Ovary (tissue), 3 donors: ENCODE data around the gene FKBP15.

Experiments used
- POLR2A ChIP-seq: fragments of 450-650 bp; IDR thresholded peaks from one replicate; pipeline ENCODE4 v1.6.1; 2017; ENCODE audit warnings: antibody characterized with exemption, mild to moderate bottlenecking, moderate library complexity
- TF ChIP-seq, protein P1 (sequence below), 3 donors: fragments of 450-650 bp in 2 of 3; fragments of 200-600 bp in 1 of 3; IDR thresholded peaks; one replicate each; pipeline versions ENCODE4 v1.5.1 to v1.8.0; 2016 to 2022; ENCODE audit warnings: antibody characterized with exemption in 3 of 3, mild to moderate bottlenecking in 1 of 3
- donor health status: DM: no; HTN: no; CAD: no.

DNA sequence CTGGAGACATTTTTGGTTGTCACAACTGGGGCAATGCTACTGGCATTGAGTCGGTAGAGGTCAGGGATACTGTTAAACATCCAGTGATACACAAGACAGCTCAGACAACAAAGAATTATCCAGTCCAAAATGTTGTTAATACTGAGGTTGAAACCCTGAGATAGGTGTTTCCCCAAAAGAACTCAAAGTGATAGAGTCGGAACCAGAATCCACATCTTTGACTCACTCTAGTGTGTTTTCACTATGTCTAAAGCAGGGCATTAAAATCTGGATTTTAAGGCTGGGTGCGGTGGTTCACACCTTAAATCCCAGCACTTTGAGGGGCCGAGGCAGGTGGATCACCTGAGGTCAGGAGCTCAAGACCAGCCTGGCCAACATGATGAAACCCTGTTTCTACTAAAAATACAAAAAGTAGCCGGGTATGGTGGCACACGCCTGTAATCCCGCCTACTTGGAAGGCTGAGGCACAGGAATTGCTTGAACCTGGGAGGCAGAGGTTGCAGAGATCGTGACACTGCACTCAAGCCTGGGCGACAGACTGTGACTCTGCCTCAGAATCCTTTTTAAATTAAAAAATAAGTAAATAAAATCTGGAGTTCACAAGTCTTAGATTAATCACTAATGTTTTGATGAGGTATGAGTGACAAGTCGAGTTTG, 17.3 kb upstream of the FKBP15 start:
- TF ChIP-seq, protein P1, sequence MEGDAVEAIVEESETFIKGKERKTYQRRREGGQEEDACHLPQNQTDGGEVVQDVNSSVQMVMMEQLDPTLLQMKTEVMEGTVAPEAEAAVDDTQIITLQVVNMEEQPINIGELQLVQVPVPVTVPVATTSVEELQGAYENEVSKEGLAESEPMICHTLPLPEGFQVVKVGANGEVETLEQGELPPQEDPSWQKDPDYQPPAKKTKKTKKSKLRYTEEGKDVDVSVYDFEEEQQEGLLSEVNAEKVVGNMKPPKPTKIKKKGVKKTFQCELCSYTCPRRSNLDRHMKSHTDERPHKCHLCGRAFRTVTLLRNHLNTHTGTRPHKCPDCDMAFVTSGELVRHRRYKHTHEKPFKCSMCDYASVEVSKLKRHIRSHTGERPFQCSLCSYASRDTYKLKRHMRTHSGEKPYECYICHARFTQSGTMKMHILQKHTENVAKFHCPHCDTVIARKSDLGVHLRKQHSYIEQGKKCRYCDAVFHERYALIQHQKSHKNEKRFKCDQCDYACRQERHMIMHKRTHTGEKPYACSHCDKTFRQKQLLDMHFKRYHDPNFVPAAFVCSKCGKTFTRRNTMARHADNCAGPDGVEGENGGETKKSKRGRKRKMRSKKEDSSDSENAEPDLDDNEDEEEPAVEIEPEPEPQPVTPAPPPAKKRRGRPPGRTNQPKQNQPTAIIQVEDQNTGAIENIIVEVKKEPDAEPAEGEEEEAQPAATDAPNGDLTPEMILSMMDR (IDR thresholded peaks at IDR 0.05): no peak
- TF ChIP-seq POLR2A: no peak
